GM21515 (cell line): ENCODE measurements around the gene ST3GAL6.

Experiments
- ATAC-seq: cut with Tn5 transposase; IDR thresholded peaks from one replicate; pipeline ENCODE4 v1.9.1; 2021; ENCODE audit not compliant: unreplicated experiment

ST3GAL6 gene

DNA sequence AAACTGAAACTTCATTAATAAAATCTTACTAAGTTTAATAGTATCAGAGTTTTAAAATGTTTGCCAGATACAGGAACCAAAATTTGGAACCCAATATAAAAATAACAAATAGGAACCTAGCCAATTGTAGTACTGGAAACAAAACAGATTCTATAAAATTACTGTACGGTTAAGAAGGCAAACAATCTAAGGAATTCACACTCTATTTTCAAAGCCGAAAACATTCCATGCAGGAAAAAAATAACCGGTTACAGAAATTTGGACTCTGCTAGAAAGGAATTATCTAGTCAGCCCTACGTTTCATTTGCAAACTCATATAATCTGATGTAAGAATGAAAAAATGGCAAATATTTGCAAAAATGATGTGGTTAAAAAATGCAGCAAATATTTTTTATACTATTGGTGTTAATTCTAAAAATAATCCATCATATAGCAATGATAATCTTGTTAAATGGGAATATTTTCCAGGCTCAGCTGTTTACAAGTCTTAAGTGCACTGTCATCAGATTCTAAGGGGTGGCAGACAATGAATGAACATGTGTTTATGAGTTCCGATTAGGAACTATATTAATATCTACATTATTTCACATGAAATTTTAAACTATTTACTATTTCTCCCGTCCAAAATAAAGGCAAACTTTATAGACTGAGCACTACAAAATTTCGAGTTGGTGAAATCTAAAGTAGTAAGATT lies 80.3 kb downstream of the ST3GAL6 start:
- no peak for ATAC-seq
